ENCODE data around the gene LRP2.

- TF ChIP-seq CTCF (conservative IDR thresholded peaks at IDR 0.05 in 1 of 2, IDR thresholded peaks at IDR 0.05 in 1 of 2; ENCODE audit: low read depth in 1 of 2, low read length in 2 of 2) (no peak), EZH2 (IDR thresholded peaks at IDR 0.05; ENCODE audit: low read length, missing control alignments) (no peak)
Observed at GRCh38 chr2:169091256-169091655, 271.1 kb downstream of the LRP2 start.
